K562 (cell line): ENCODE data around the gene LMNA. TPM values are rescaled to one million over a fixed set of nuclear protein-coding genes. Genes with fewer than 3 reads are reported as not detected.
A peak's percentile ranks its signal among the peaks of the same experiment; 100 is the strongest.
"Not testable (repeated sequence)": the region's sequence is repeated elsewhere in the genome, so short reads cannot be mapped to it uniquely, and the experiment has no call there.

Experiments
- ATAC-seq: fragments of 200-7000 bp; cut with Tn5 transposase; 3 replicates; pipeline ENCODE4 v1.9.1; 2020; ENCODE audit warnings: moderate library complexity
- BruUV-seq: library from RNA; stranded (reverse); fragments of 400-500 nt; replicated peaks from 2 replicates; lab custom pipeline; 2021; lab: Mats Ljungman, UMichigan
- CTCF ChIA-PET: fragments of 300-600 bp; formaldehyde crosslinking; extraction: SDS; loops from one replicate; lab custom pipeline; 2021; ENCODE audit warnings: low intra/inter-chr PET ratio; lab: Yijun Ruan, JAX
- POLR2A ChIA-PET: fragments of 300-600, 350-650 bp; sonication (Branson Sonifier 250); formaldehyde crosslinking; extraction: SDS; loops from one replicate; lab custom pipeline; 2021; ENCODE audit warnings: antibody characterized with exemption, inconsistent platforms; lab: Yijun Ruan, JAX
- DNase-seq, 4 experiments: peaks; one replicate each; pipeline versions ENCODE4 v3.0.0 to v3.0.0-alpha.2; 2011 to 2018; ENCODE audit warnings: low spot score in 3 of 4, mixed read lengths in 3 of 4; ENCODE audit errors: extremely low read depth in 1 of 4
- FAIRE-seq: peaks from 2 replicates; lab custom pipeline; 2011; peaks lifted over from hg19 to GRCh38; lab: Jason Lieb, UNC
- H2AFZ ChIP-seq: 2 replicates; pipeline ENCODE4 v1.6.0; 2011; ENCODE audit warnings: low read depth, low read length, control low read depth, inconsistent platforms
- H3K27ac ChIP-seq: fragments of 200-600 bp; 3 replicates; pipeline ENCODE4 v1.8.0; 2011; ENCODE audit warnings: low read depth, mild to moderate bottlenecking, control low read depth, inconsistent platforms, low read length, moderate library complexity, mixed read lengths; ENCODE audit errors: extremely low read depth
- H3K27me3 ChIP-seq, 2 experiments: fragments of 300-600 bp in 1 of 2; 2 replicates in 1 of 2; 3 replicates in 1 of 2; pipeline versions ENCODE4 v1.6.0 to v1.8.0; 2011; ENCODE audit warnings: inconsistent platforms in 2 of 2, low read length in 2 of 2, mild to moderate bottlenecking in 1 of 2, mixed read lengths in 1 of 2, moderate library complexity in 1 of 2; ENCODE audit not compliant: control insufficient read depth in 2 of 2, insufficient read depth in 2 of 2
- H3K36me3 ChIP-seq: fragments of 300-600 bp; 3 replicates; pipeline ENCODE4 v1.8.0; 2011; ENCODE audit warnings: mild to moderate bottlenecking, low read length, inconsistent platforms; ENCODE audit not compliant: control insufficient read depth, insufficient read depth
- H3K4me1 ChIP-seq, 2 experiments: fragments of 200-600 bp in 1 of 2; replicated peaks in 1 of 2; 2 replicates in 1 of 2; 3 replicates in 1 of 2; pipeline versions ENCODE4 v1.5.1 to v1.8.0; 2011; ENCODE audit warnings: inconsistent platforms in 2 of 2, low read length in 2 of 2, mild to moderate bottlenecking in 1 of 2, mixed read lengths in 1 of 2, moderate library complexity in 1 of 2; ENCODE audit not compliant: control insufficient read depth in 2 of 2, insufficient read depth in 2 of 2
- H3K4me2 ChIP-seq: 2 replicates; pipeline ENCODE4 v1.6.1; 2011; ENCODE audit warnings: low read length, control low read depth, inconsistent platforms, mixed read lengths; ENCODE audit not compliant: insufficient read depth
- H3K4me3 ChIP-seq: fragments of 200-600 bp; sonication (generic), shearing (Covaris generic); 2 replicates; pipeline ENCODE4 v1.5.1; 2016; ENCODE audit warnings: control low read depth, inconsistent platforms
- H3K79me2 ChIP-seq: fragments of 200-600 bp; 3 replicates; pipeline ENCODE4 v1.8.0; 2011; ENCODE audit warnings: low read length, inconsistent platforms; ENCODE audit not compliant: control insufficient read depth, insufficient read depth
- H3K9ac ChIP-seq, 2 experiments: 2 replicates each; pipeline versions ENCODE4 v1.6.0 to v1.6.1; 2011; ENCODE audit warnings: low read depth in 2 of 2, low read length in 2 of 2, control low read depth in 1 of 2, inconsistent platforms in 1 of 2, mild to moderate bottlenecking in 1 of 2, mixed read lengths in 1 of 2; ENCODE audit not compliant: insufficient read depth in 1 of 2
- H3K9me1 ChIP-seq: one replicate; pipeline ENCODE4 v1.6.0; 2011; ENCODE audit warnings: inconsistent platforms, mild to moderate bottlenecking, low read length, moderate library complexity; ENCODE audit not compliant: control insufficient read depth, insufficient read depth
- H3K9me3 ChIP-seq: replicated peaks from 2 replicates; pipeline ENCODE4 v1.5.1; 2011; ENCODE audit warnings: low read depth, low read length, inconsistent platforms; ENCODE audit not compliant: control insufficient read depth, insufficient read depth
- H4K20me1 ChIP-seq: replicated peaks from 2 replicates; pipeline ENCODE4 v1.6.1; 2011; ENCODE audit warnings: low read length, inconsistent platforms, mixed read lengths; ENCODE audit not compliant: control insufficient read depth, insufficient read depth
- CBFA2T2 ChIP-seq: fragments of 450-650 bp; conservative IDR thresholded peaks from 2 replicates; pipeline ENCODE4 v1.6.1; 2017; ENCODE audit warnings: mild to moderate bottlenecking
- CREB3 ChIP-seq: fragments of 450-650 bp; conservative IDR thresholded peaks from 2 replicates; pipeline ENCODE4 v1.6.1; 2016; ENCODE audit warnings: missing genetic modification characterization, low read depth, mild to moderate bottlenecking, missing compliant biosample characterization, moderate library complexity
- MAX ChIP-seq: sonication (generic); formaldehyde crosslinking; IDR thresholded peaks from 2 replicates; pipeline ENCODE4 v1.9.0; 2022; ENCODE audit warnings: mild to moderate bottlenecking, missing genetic modification reagents
- NR2C1 ChIP-seq, 2 experiments: fragments of 450-650 bp; IDR thresholded peaks; 2 replicates each; pipeline ENCODE4 v1.6.1; 2017; ENCODE audit warnings: mild to moderate bottlenecking in 2 of 2, antibody characterized with exemption in 1 of 2, inconsistent platforms in 1 of 2, missing compliant biosample characterization in 1 of 2, missing genetic modification characterization in 1 of 2
- SMAD4 ChIP-seq: fragments of 250-450 bp; sonication (Bioruptor Pico); conservative IDR thresholded peaks from 2 replicates; pipeline ENCODE4 v1.8.0; 2021; ENCODE audit warnings: inconsistent platforms, mild to moderate bottlenecking, moderate library complexity
- SMARCA4 ChIP-seq: fragments of 450-650 bp; IDR thresholded peaks from 2 replicates; pipeline ENCODE4 v1.6.1; 2016
- TAL1 ChIP-seq: fragments of 450-650 bp; IDR thresholded peaks from 2 replicates; pipeline ENCODE4 v1.6.1; 2016; ENCODE audit warnings: mild to moderate bottlenecking
- WGBS: fragments of 100-300 bp; shearing (Covaris generic); methylation state at CpG from one replicate; pipeline ENCODE4 v1.1.6; 2016; ENCODE audit warnings: low coverage, mixed read lengths; ENCODE audit not compliant: insufficient coverage; ENCODE audit errors: missing lambda C conversion rate; 5-methylcytosine and 5-hydroxymethylcytosine counted together
- in situ Hi-C: fragments of 300-500 bp; cut with MboI; formaldehyde crosslinking; loops from 4 replicates; pipeline ENCODE4 v1.15.0; 2018; ENCODE audit warnings: inconsistent platforms, mixed read lengths
- intact Hi-C: fragments of 100-400 bp; cut with micrococcal nuclease; formaldehyde crosslinking; loops from 2 replicates; pipeline ENCODE4 v1.14.2; 2022
- polyA plus RNA-seq, 8 experiments: library from polyadenylated mRNA; depleted of rRNA in 4 of 8; stranded (reverse) in 5 of 8; unstranded in 3 of 8; fragments of >200 nt; fragmentation: Nextera tagmentation in 2 of 8; fragmentation: Illumina TruSeq in 1 of 8; extraction: Ambion mirVana in 2 of 8; extraction: Trizol in 1 of 8; gene quantifications; 2 replicates each; pipeline versions ENCODE4 v1.2.1 to v1.2.3, GENCODE V29; 2011 to 2014; ENCODE audit warnings: inconsistent platforms in 1 of 8, missing spikeins in 1 of 8
- total RNA-seq, 7 experiments: library from RNA; depleted of rRNA in 6 of 7; stranded (reverse); fragments of >200 nt in 6 of 7; fragmentation: Illumina TruSeq in 2 of 7; extraction: Trizol in 2 of 7; gene quantifications; 2 replicates each; pipeline versions ENCODE4 v1.2.1 to v1.2.3, GENCODE V29; 2011 to 2021; ENCODE audit warnings: low replicate concordance in 1 of 7
- TF ChIP-seq, protein P1 (sequence below): fragments of 450-650 bp; IDR thresholded peaks from 2 replicates; pipeline ENCODE4 v1.6.1; 2017; ENCODE audit warnings: antibody characterized with exemption, mild to moderate bottlenecking

Gene LMNA
- total and polyA plus RNA-seq, 9 of the 15 experiments (the other 6 are each of a cell fraction or from before 2014, with no cell fraction given), result 1.00 to 347 (median 88.2) TPM

- TF ChIP-seq SMARCA4 (0 out of 2 replicates have a peak, but pooled peaks have one; percentile 14), TAL1 (peak; percentile 17; the same call in 1 of the 2 replicates), MAX (CRISPR knock-in tag) (peak; percentile 81), CREB3 (tag) (0 out of 2 replicates have a peak, but pooled peaks have one; percentile 20), CBFA2T2 (peak; percentile 29; the same call in 1 of the 2 replicates), NR2C1 (tag; IDR thresholded peaks at IDR 0.05) (peak; percentile 47; the same call in 1 of the 2 replicates), SMAD4 (peak; percentile 16; the same call in 1 of the 2 replicates)
- TF ChIP-seq, protein P1, sequence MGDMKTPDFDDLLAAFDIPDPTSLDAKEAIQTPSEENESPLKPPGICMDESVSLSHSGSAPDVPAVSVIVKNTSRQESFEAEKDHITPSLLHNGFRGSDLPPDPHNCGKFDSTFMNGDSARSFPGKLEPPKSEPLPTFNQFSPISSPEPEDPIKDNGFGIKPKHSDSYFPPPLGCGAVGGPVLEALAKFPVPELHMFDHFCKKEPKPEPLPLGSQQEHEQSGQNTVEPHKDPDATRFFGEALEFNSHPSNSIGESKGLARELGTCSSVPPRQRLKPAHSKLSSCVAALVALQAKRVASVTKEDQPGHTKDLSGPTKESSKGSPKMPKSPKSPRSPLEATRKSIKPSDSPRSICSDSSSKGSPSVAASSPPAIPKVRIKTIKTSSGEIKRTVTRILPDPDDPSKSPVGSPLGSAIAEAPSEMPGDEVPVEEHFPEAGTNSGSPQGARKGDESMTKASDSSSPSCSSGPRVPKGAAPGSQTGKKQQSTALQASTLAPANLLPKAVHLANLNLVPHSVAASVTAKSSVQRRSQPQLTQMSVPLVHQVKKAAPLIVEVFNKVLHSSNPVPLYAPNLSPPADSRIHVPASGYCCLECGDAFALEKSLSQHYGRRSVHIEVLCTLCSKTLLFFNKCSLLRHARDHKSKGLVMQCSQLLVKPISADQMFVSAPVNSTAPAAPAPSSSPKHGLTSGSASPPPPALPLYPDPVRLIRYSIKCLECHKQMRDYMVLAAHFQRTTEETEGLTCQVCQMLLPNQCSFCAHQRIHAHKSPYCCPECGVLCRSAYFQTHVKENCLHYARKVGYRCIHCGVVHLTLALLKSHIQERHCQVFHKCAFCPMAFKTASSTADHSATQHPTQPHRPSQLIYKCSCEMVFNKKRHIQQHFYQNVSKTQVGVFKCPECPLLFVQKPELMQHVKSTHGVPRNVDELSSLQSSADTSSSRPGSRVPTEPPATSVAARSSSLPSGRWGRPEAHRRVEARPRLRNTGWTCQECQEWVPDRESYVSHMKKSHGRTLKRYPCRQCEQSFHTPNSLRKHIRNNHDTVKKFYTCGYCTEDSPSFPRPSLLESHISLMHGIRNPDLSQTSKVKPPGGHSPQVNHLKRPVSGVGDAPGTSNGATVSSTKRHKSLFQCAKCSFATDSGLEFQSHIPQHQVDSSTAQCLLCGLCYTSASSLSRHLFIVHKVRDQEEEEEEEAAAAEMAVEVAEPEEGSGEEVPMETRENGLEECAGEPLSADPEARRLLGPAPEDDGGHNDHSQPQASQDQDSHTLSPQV, result peak; percentile 96
- TF ChIP-seq NR2C1 (IDR thresholded peaks at IDR 0.05), result not testable (repeated sequence)
Observed at GRCh38 chr1:156181391-156181924, 66.9 kb downstream of the LMNA start (continued).

DNA sequence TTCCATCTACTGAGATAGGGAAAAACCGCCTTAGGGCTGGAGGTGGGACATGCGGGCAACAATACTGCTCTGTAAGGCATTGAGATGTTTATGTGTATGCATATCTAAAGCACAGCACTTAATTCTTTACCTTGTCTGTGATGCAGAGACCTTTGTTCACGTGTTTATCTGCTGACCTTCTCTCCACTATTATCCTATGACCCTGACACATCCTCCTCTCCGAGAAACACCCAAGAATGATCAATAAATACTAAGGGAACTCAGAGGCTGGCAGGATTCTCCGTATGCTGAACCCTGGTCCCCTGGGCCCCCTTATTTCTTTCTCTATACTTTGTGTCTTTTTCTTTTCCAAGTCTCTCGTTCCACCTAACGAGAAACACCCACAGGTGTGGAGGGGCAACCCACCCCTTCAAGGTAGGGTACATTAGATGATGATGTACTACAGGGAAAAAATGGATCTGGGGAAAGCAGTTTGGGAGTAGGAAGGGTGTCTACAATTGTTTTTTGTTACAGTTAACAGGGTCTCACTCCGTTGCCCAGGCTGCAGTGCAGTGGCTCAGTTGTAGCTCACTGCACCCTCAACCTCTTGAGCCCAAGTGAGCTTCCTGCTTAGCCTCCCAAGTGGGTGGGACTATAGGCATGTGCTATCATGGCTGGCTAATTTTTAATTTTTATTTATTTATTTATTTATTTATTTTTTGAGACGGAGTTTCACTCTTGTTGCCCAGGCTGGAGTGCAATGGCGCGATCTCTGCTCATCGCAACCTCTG lies 67.7 kb downstream of the LMNA start:
- POLR2A ChIA-PET, result interaction anchor here (0.6 kb wide), 1 partner anchor 36 kb away, joined by 4 read pairs; no protein-coding TSS in a partner anchor

More for the DNA sequence above, 67.7 kb downstream of the LMNA start:
- intact Hi-C loops, H3K9me3 ChIP-seq, H3K27me3 ChIP-seq, in situ Hi-C loops, BruUV-seq, H3K27ac ChIP-seq, FAIRE-seq, H3K9me1 ChIP-seq, CTCF ChIA-PET, H3K36me3 ChIP-seq, H3K4me3 ChIP-seq, DNase-seq, H4K20me1 ChIP-seq, H3K4me2 ChIP-seq, H3K79me2 ChIP-seq, H3K9ac ChIP-seq: not testable (repeated sequence)
- H2AFZ ChIP-seq, result peak overlapping the region; percentile 76; the same call in 1 of the 2 replicates
- ATAC-seq, result peak; percentile 34; the same call in 1 of the 3 replicates
- H3K4me1 ChIP-seq, result peaks cover 18 to 21% of the 10 kb centered on the region in 2 experiments; a peak in 4 of 5 replicates
- WGBS, result 49% methylated on average over 7 of the region's 12 CpGs
